Right lobe of liver (tissue), 6 donors: ENCODE results near the gene CDH23. TPM values are rescaled to one million over a fixed set of nuclear protein-coding genes. Genes with fewer than 3 reads are reported as not detected.
"Not testable (repeated sequence)": the region's sequence is repeated elsewhere in the genome, so short reads cannot be mapped to it uniquely, and the experiment has no call there.

Experiments
- ATAC-seq, 4 donors: fragments of 200-7000 bp; cut with Tn5 transposase; one replicate each; pipeline ENCODE4 v1.9.1; 2020; ENCODE audit warnings: mild to moderate bottlenecking in 4 of 4, moderate library complexity in 4 of 4
- DNase-seq, 3 donors: peaks; one replicate each; pipeline ENCODE4 v3.0.0-alpha.2; 2020
- H3K27ac ChIP-seq, 3 donors: fragments of 200-600 bp; one replicate each; pipeline ENCODE4 v1.8.0; 2022
- H3K27me3 ChIP-seq, 2 donors: fragments of 200-600 bp; one replicate each; pipeline ENCODE4 v1.8.0; 2022
- H3K36me3 ChIP-seq, 4 donors: fragments of 200-600 bp; sonication (generic) in 1 of 4; one replicate each; pipeline versions ENCODE4 v1.5.1 to v1.8.0; 2017 to 2022; ENCODE audit warnings: control low read depth in 1 of 4
- H3K4me1 ChIP-seq, 4 donors: fragments of 200-600 bp; sonication (generic) in 1 of 4; one replicate each; pipeline versions ENCODE4 v1.5.1 to v1.8.0; 2017 to 2022; ENCODE audit warnings: control low read depth in 1 of 4
- H3K4me3 ChIP-seq, 3 donors: fragments of 200-600 bp; one replicate each; pipeline ENCODE4 v1.8.0; 2022
- H3K9me3 ChIP-seq, 4 donors: fragments of 200-600 bp; sonication (generic) in 1 of 4; one replicate each; pipeline versions ENCODE4 v1.5.1 to v1.8.0; 2017 to 2022; ENCODE audit warnings: control low read depth in 1 of 4
- CTCF ChIP-seq, 4 donors: fragments of 200-600 bp in 3 of 4; fragments of 450-650 bp in 1 of 4; IDR thresholded peaks; one replicate each; pipeline versions ENCODE4 v1.5.1 to v1.8.0; 2016 to 2022; ENCODE audit warnings: antibody characterized with exemption in 4 of 4, mild to moderate bottlenecking in 2 of 4
- POLR2A ChIP-seq: fragments of 450-650 bp; IDR thresholded peaks from one replicate; pipeline ENCODE4 v1.6.1; 2017; ENCODE audit warnings: antibody characterized with exemption, mild to moderate bottlenecking
- WGBS: methylation state at CpG from one replicate; pipeline ENCODE4 v1.1.6; 2018; ENCODE audit warnings: low coverage, low lambda C conversion rate; ENCODE audit not compliant: insufficient coverage; ENCODE audit errors: missing lambda C conversion rate; 5-methylcytosine and 5-hydroxymethylcytosine counted together
- intact Hi-C, 2 donors: fragments of 100-400 bp; cut with DNase I; formaldehyde crosslinking; loops; one replicate each; pipeline versions ENCODE4 v1.11.2 to v1.14.1; 2022
- total RNA-seq, 6 experiments: library from RNA; depleted of rRNA in 2 of 6; stranded (reverse); fragments of >200 nt in 2 of 6; fragmentation: NEBNext Ultra II Directional in 3 of 6; extraction: Animal tissue kit (Norgen Biotek cat#: 25700) in 3 of 6; gene quantifications; one replicate each; pipeline versions ENCODE4 v1.1.0 to v1.2.4, GENCODE V29; 2016 to 2023
- donor health status: DM: no; HTN: yes; CAD: no.
- donor health status: DM: no; HTN: no; CAD: no.
- donor health status: DM: no; HTN: no; CAD: no.
- donor health status: DM: no; HTN: yes; CAD: no.
- donor health status: DM: no; HTN: yes; CAD: no.

The CDH23 gene
- total RNA-seq, 6 experiments from 2014 or later, result 3.3 to 19.7 (median 6.3) TPM

GRCh38 chr10:71598621-71599055, 201.9 kb downstream of the CDH23 start:
- Histone ChIP-seq H3K27ac (peak overlapping the region; percentile 38 to 78 (median 70)), H3K9me3 (no peaks in the 10 kb centered on the region), H3K4me3 (no peak overlapping the region), H3K27me3 (no peaks in the 10 kb centered on the region), H3K36me3 (no peaks in the 10 kb centered on the region), H3K4me1 (peaks cover 0 to 57% (median 16%) of the 10 kb centered on the region in 4 donors)
- peak; percentile 80 to 83 (median 81) for DNase-seq
- ATAC-seq, result peak; percentile 31 to 55 (median 47)
- no peak for TF ChIP-seq POLR2A
- TF ChIP-seq CTCF (IDR thresholded peaks at IDR 0.05), result no peak
- 45% methylated on average over 7 of the region's 10 CpGs for WGBS
- intact Hi-C loops, result no loop called here

- Histone ChIP-seq H3K4me3 (no peak overlapping the region), H3K4me1 (peaks cover 0 to 49% (median 14%) of the 10 kb centered on the region in 4 donors), H3K27me3 (no peaks in the 10 kb centered on the region), H3K9me3 (no peaks in the 10 kb centered on the region), H3K27ac (no peak overlapping the region), H3K36me3 (no peaks in the 10 kb centered on the region)
- intact Hi-C loops, result no loop called here
- WGBS, result 85% methylated on average over 2 of the region's 2 CpGs
- TF ChIP-seq POLR2A, result no peak
- no peak for TF ChIP-seq CTCF (IDR thresholded peaks at IDR 0.05)
- no peak for ATAC-seq
- no peak for DNase-seq
Observed at GRCh38 chr10:71599518-71599917, 202.8 kb downstream of the CDH23 start.

GRCh38 chr10:71600242-71600641, 203.5 kb downstream of the CDH23 start:
- H3K36me3 ChIP-seq, H3K9me3 ChIP-seq, DNase-seq, H3K27me3 ChIP-seq, ATAC-seq, H3K27ac ChIP-seq, H3K4me3 ChIP-seq, intact Hi-C loops: not testable (repeated sequence)
- WGBS, result 90% methylated on average over 8 of the region's 8 CpGs
- peaks cover 0 to 42% (median 14%) of the 10 kb centered on the region in 4 donors for H3K4me1 ChIP-seq

- Histone ChIP-seq H3K4me3 (no peak overlapping the region), H3K36me3 (no peaks in the 10 kb centered on the region), H3K27me3 (no peaks in the 10 kb centered on the region), H3K9me3 (no peaks in the 10 kb centered on the region), H3K27ac (no peak overlapping the region), H3K4me1 (peaks cover 0 to 37% (median 14%) of the 10 kb centered on the region in 4 donors)
- no peak for DNase-seq
- 65% methylated on average over 2 of the region's 2 CpGs for WGBS
- TF ChIP-seq CTCF (IDR thresholded peaks at IDR 0.05) (no peak), POLR2A (no peak)
- ATAC-seq, result no peak
- intact Hi-C loops, result no loop called here
Observed at GRCh38 chr10:71600849-71601248, 204.1 kb downstream of the CDH23 start.

- no peaks in the 10 kb centered on the region for H3K36me3 ChIP-seq
- intact Hi-C loops, result no loop called here
- no peaks in the 10 kb centered on the region for H3K27me3 ChIP-seq
- H3K9me3 ChIP-seq, result no peaks in the 10 kb centered on the region
- peaks cover 0 to 33% (median 14%) of the 10 kb centered on the region in 4 donors for H3K4me1 ChIP-seq
- ATAC-seq, result no peak
- no peak overlapping the region for H3K27ac ChIP-seq
- no peak overlapping the region for H3K4me3 ChIP-seq
- DNase-seq, result no peak
- 94% methylated on average over 3 of the region's 5 CpGs for WGBS
- TF ChIP-seq POLR2A (no peak), CTCF (IDR thresholded peaks at IDR 0.05) (no peak)
Observed at GRCh38 chr10:71601273-71601672, 204.6 kb downstream of the CDH23 start.
